Psoas muscle (tissue), 8 donors: Measurements from ENCODE around the gene ERBB2. TPM values are rescaled to one million over a fixed set of nuclear protein-coding genes. Genes with fewer than 3 reads are reported as not detected.

Experiments
- ATAC-seq, 4 donors: fragments of 200-7000 bp; cut with Tn5 transposase; one replicate each; pipeline ENCODE4 v1.9.1; 2020; ENCODE audit warnings: moderate library complexity in 3 of 4, mild to moderate bottlenecking in 2 of 4
- DNase-seq, 2 donors: peaks; one replicate each; pipeline ENCODE4 v3.0.0-alpha.2; 2020
- H3K27ac ChIP-seq: fragments of 200-600 bp; one replicate; pipeline ENCODE4 v1.8.0; 2022
- H3K27me3 ChIP-seq, 3 donors: fragments of 200-600 bp in 1 of 3; one replicate each; pipeline versions ENCODE4 v1.6.1 to v1.8.0; 2013 to 2022; ENCODE audit warnings: low read length in 2 of 3, mild to moderate bottlenecking in 2 of 3, moderate library complexity in 1 of 3; ENCODE audit not compliant: insufficient read depth in 3 of 3
- H3K36me3 ChIP-seq, 2 donors: fragments of 200-600 bp in 1 of 2; one replicate each; pipeline versions ENCODE4 v1.6.1 to v1.8.0; 2013 to 2022; ENCODE audit warnings: low read depth in 1 of 2, mild to moderate bottlenecking in 1 of 2, moderate library complexity in 1 of 2; ENCODE audit not compliant: insufficient read depth in 1 of 2
- H3K4me1 ChIP-seq: fragments of 200-600 bp; one replicate; pipeline ENCODE4 v1.8.0; 2022
- H3K4me3 ChIP-seq: fragments of 200-600 bp; one replicate; pipeline ENCODE4 v1.8.0; 2022; ENCODE audit warnings: mild to moderate bottlenecking
- H3K9me3 ChIP-seq: fragments of 200-600 bp; one replicate; pipeline ENCODE4 v1.8.0; 2022
- WGBS, 3 donors: extraction: QIAGEN DNeasy Blood & Tissue Kit; methylation state at CpG; one replicate each; pipeline versions ENCODE4 v1.1.6 to v1.1.7; 2013; 5-methylcytosine and 5-hydroxymethylcytosine counted together
- intact Hi-C, 2 donors: fragments of 100-400 bp; cut with DNase I; formaldehyde crosslinking; loops; one replicate each; pipeline versions ENCODE4 v1.11.0 to v1.14.2; 2022
- polyA plus RNA-seq, 3 donors: library from polyadenylated mRNA; stranded (reverse); fragments of 200-250 nt; gene quantifications; one replicate each; pipeline ENCODE4 v1.2.3, GENCODE V29; 2013
- total RNA-seq, 4 donors: library from RNA; stranded (reverse); fragmentation: NEBNext Ultra II Directional in 2 of 4; extraction: Animal tissue kit (Norgen Biotek cat#: 25700) in 2 of 4; gene quantifications; one replicate each; pipeline versions ENCODE4 v1.2.1 to v1.2.4, GENCODE V29; 2021 to 2023
- TF ChIP-seq, protein P1 (sequence below): fragments of 200-600 bp; IDR thresholded peaks from one replicate; pipeline ENCODE4 v1.8.0; 2022; ENCODE audit warnings: antibody characterized with exemption
- donor health status: healthy with polysubstance abuse.
- donor health status: DM: no; HTN: no; CAD: no; lungs with moderate emphysema.
- donor health status: Bipolar disorder and iron deficiency.
- donor health status: healthy.
- donor health status: DM: yes; HTN: yes; CAD: no.
- donor health status: DM: no; HTN: no; CAD: no.
- donor health status: DM: no; HTN: no; CAD: no.
- donor health status: DM: yes; HTN: yes; CAD: no.

The ERBB2 gene
- total and polyA plus RNA-seq, 7 donors = 4.0 to 24.9 (median 20.4) TPM

DNA sequence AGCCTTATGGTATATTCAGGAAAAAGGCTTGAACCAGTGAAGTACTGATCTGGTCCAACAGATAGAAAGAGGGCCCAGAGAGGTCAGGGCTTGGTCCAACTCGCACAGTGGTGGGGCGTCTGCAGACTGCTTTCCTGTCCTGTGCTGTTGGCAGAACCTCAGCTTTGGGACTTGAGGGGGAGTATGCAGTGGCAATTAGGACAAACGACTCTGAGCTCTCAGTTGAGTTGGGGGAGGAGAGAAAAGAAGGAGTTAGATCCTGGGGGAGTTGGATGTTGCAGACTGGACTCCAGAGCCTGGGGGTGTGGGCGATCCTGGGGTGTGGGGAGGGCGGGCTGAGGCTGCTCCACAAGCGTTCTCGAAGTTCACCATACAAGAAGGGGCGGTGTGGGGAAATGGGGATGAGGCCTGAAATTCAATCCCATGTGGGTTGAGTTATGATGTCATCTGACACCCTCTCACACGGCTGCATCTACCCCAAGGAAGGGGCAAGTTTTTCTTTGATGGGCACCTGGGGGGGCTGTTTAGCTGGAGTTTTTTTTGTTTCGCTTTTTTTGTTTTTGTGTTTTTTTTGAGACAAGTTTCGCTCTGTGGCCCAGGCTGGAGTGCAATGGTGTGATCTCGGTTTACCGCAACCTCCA is 52.5 kb downstream of the ERBB2 start:
- no peak overlapping the region for H3K4me3 ChIP-seq
- WGBS, 3 donors = 82 to 87% (median 82%) methylated on average over 13 of the region's 13 CpGs
- TF ChIP-seq, protein P1, sequence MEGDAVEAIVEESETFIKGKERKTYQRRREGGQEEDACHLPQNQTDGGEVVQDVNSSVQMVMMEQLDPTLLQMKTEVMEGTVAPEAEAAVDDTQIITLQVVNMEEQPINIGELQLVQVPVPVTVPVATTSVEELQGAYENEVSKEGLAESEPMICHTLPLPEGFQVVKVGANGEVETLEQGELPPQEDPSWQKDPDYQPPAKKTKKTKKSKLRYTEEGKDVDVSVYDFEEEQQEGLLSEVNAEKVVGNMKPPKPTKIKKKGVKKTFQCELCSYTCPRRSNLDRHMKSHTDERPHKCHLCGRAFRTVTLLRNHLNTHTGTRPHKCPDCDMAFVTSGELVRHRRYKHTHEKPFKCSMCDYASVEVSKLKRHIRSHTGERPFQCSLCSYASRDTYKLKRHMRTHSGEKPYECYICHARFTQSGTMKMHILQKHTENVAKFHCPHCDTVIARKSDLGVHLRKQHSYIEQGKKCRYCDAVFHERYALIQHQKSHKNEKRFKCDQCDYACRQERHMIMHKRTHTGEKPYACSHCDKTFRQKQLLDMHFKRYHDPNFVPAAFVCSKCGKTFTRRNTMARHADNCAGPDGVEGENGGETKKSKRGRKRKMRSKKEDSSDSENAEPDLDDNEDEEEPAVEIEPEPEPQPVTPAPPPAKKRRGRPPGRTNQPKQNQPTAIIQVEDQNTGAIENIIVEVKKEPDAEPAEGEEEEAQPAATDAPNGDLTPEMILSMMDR = no peak
- H3K4me1 ChIP-seq = no peaks in the 10 kb centered on the region
- ATAC-seq = no peak
- H3K27ac ChIP-seq = no peak overlapping the region
- H3K27me3 ChIP-seq = no peaks in the 10 kb centered on the region
- intact Hi-C loops = loop anchor here (5.0 kb wide), 2 partner anchors 130 to 205 kb away; no protein-coding TSS in a partner anchor
- no peaks in the 10 kb centered on the region for H3K9me3 ChIP-seq
- no peaks in the 10 kb centered on the region for H3K36me3 ChIP-seq
- DNase-seq = peak in 1 of 2 donors; percentile 28

GRCh38 chr17:39753514-39754160 is 53.8 kb downstream of the ERBB2 start:
- peak in 1 of 2 donors; percentile 79 for DNase-seq

DNA sequence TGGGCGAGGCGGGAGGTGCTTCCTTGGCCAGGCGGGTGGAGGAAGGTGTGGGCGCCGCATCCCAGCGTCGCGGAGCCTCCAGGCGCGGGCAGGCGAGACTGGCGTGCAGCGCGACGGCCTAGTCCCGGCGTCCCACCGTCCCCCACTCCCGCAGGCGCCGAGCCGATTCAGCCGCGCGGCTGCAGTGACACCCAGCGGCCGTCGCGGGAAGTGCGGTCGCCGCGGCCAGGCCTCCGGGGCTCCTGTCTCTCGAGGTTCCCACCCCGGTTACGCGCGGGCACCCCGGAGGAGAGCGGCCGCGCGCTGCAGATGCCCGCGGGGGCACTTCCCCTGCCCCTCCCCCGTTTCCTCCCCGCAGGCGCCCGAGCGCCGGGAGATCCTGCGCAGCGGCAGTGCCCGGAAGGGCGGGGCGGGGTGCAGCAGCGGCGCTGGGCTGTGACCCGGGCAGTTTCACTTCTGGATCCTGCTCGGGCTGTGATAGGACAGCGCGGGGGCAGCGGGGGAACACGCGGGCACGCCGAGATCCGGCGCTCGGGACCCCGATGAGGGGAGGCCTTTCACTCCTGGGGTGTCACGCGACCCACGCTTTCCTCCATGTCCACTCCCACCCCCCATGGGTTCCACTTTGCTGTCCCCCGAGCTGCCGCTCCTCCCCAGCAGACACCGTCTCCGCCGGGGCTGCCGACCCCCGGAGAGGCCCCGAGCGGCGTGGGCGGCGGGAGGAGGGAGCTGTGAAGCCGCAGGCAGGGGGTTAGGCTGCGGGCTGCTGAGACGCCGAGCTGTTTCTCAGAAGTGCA is 54.5 kb downstream of the ERBB2 start:
- Histone ChIP-seq H3K4me1 (no peaks in the 10 kb centered on the region), H3K27me3 (peaks cover 0 to 3% (median 0%) of the 10 kb centered on the region in 3 donors), H3K36me3 (no peaks in the 10 kb centered on the region), H3K4me3 (peak overlapping the region; percentile 84), H3K9me3 (no peaks in the 10 kb centered on the region), H3K27ac (peak overlapping the region; percentile 81)
- peak; percentile 92 to 96 for DNase-seq
- ATAC-seq = peak; percentile 93 to 95 (median 94)
- intact Hi-C loops = loop anchor here (1.0 to 5.0 kb wide), 3 partner anchors 132 to 207 kb away; no protein-coding TSS in a partner anchor
- TF ChIP-seq, protein P1 = peak; percentile 97
- 0 to 1% (median 0%) methylated on average over 48 to 91 of the region's 91 CpGs for WGBS, 3 donors

More at GRCh38 chr17:39753514-39754160, 53.8 kb downstream of the ERBB2 start:
- TF ChIP-seq, protein P1 = no peak
- WGBS, 3 donors = 5 to 7% (median 6%) methylated on average over 48 to 55 of the region's 55 CpGs
- H3K4me1 ChIP-seq = no peaks in the 10 kb centered on the region
- H3K36me3 ChIP-seq = no peaks in the 10 kb centered on the region
- H3K4me3 ChIP-seq = peak overlapping the region; percentile 84
- H3K9me3 ChIP-seq = no peaks in the 10 kb centered on the region
- H3K27ac ChIP-seq = peak overlapping the region; percentile 81
- peaks cover 0 to 3% (median 0%) of the 10 kb centered on the region in 3 donors for H3K27me3 ChIP-seq
- peak; percentile 28 to 50 (median 41) for ATAC-seq
- intact Hi-C loops = loop anchor here (1.0 to 5.0 kb wide), 3 partner anchors 131 to 206 kb away; no protein-coding TSS in a partner anchor

- Histone ChIP-seq H3K9me3 (no peaks in the 10 kb centered on the region), H3K27me3 (peaks cover 0 to 3% (median 0%) of the 10 kb centered on the region in 3 donors), H3K27ac (peak overlapping the region; percentile 81), H3K36me3 (no peaks in the 10 kb centered on the region), H3K4me3 (peak overlapping the region; percentile 84), H3K4me1 (no peaks in the 10 kb centered on the region)
- WGBS, 3 donors = 30 to 54% (median 34%) methylated on average over 13 to 21 of the region's 21 CpGs
- ATAC-seq (no peak), DNase-seq (peak in 1 of 2 donors; percentile 55)
- TF ChIP-seq, protein P1 = no peak
- intact Hi-C loops = loop anchor here (1.0 to 5.0 kb wide), 3 partner anchors 133 to 208 kb away; no protein-coding TSS in a partner anchor
These were observed 55.2 kb downstream of the ERBB2 start for GRCh38 chr17:39754958-39755553.
